ENCODE measurements around the gene FBXL17. TPM values are rescaled to one million over a fixed set of nuclear protein-coding genes. Genes with fewer than 3 reads are reported as not detected.

Gene FBXL17
- total RNA-seq, 1 donor from 2014 or later: 7.0 TPM

- intact Hi-C loops (cut with micrococcal nuclease): no loop called here
- Mint-ChIP-seq H3K4me1 (ENCODE audit: low read depth) (peaks cover 13% of the 10 kb centered on the region), H3K27ac (no peak overlapping the region), H3K9me3 (no peaks in the 10 kb centered on the region), H3K4me3 (ENCODE audit: low read depth) (no peak overlapping the region), H3K27me3 (ENCODE audit: low read depth) (no peaks in the 10 kb centered on the region), H3K36me3 (ENCODE audit: low read depth) (no peaks in the 10 kb centered on the region)
- no peak for DNase-seq (ENCODE audit: low spot score)
Observed at GRCh38 chr5:108386345-108387061, 4.6 kb upstream of the FBXL17 start.

GRCh38 chr5:108384741-108385140, 2.8 kb upstream of the FBXL17 start:
- Mint-ChIP-seq H3K36me3 (ENCODE audit: low read depth) (no peaks in the 10 kb centered on the region), H3K4me3 (ENCODE audit: low read depth) (no peak overlapping the region), H3K4me1 (ENCODE audit: low read depth) (peaks cover 15% of the 10 kb centered on the region), H3K27me3 (ENCODE audit: low read depth) (no peaks in the 10 kb centered on the region), H3K9me3 (no peaks in the 10 kb centered on the region), H3K27ac (no peak overlapping the region)
- DNase-seq (ENCODE audit: low spot score): no peak
- intact Hi-C loops (cut with micrococcal nuclease): loop anchor here (5.0 kb wide), 3 partner anchors 363 to 1308 kb away; partner anchors contain the start of gene FER

- H3K4me3 Mint-ChIP-seq (ENCODE audit: low read depth): peak overlapping the region; percentile 80
- DNase-seq (ENCODE audit: low spot score): no peak
- peak overlapping the region; percentile 83 for H3K27ac Mint-ChIP-seq
- H3K27me3 Mint-ChIP-seq (ENCODE audit: low read depth): no peaks in the 10 kb centered on the region
- H3K9me3 Mint-ChIP-seq: no peaks in the 10 kb centered on the region
- intact Hi-C loops (cut with micrococcal nuclease): loop anchor here (5.0 kb wide), 3 partner anchors 364 to 1309 kb away; partner anchors contain the start of gene FER
- peaks cover 27% of the 10 kb centered on the region for H3K4me1 Mint-ChIP-seq (ENCODE audit: low read depth)
- H3K36me3 Mint-ChIP-seq (ENCODE audit: low read depth): peaks cover 6% of the 10 kb centered on the region
Observed at GRCh38 chr5:108382784-108383330, 959 bp upstream of the FBXL17 start.

- Mint-ChIP-seq H3K9me3 (peaks cover 2% of the 10 kb centered on the region), H3K4me3 (ENCODE audit: low read depth) (peak overlapping the region; percentile 72), H3K36me3 (ENCODE audit: low read depth) (peaks cover 14% of the 10 kb centered on the region), H3K27ac (peak overlapping the region; percentile 77), H3K4me1 (ENCODE audit: low read depth) (peaks cover 27% of the 10 kb centered on the region), H3K27me3 (ENCODE audit: low read depth) (no peaks in the 10 kb centered on the region)
- peak; percentile 77 for DNase-seq (ENCODE audit: low spot score)
- intact Hi-C loops (cut with micrococcal nuclease): loop anchor here (5.0 kb wide), 3 partner anchors 366 to 1311 kb away; partner anchors contain the start of gene FER
Observed at GRCh38 chr5:108381350-108381953, 446 bp downstream of the FBXL17 start.

- Mint-ChIP-seq H3K4me1 (ENCODE audit: low read depth) (peaks cover 27% of the 10 kb centered on the region), H3K36me3 (ENCODE audit: low read depth) (peaks cover 18% of the 10 kb centered on the region)
- peak; percentile 28 for DNase-seq (ENCODE audit: low spot score)
Observed at GRCh38 chr5:108380531-108381349, 1.2 kb downstream of the FBXL17 start.

GRCh38 chr5:108379722-108380530, 2.0 kb downstream of the FBXL17 start:
- peak overlapping the region; percentile 88 for H3K4me3 Mint-ChIP-seq (ENCODE audit: low read depth)
- no peak for DNase-seq (ENCODE audit: low spot score)

More at GRCh38 chr5:108380531-108381349, 1.2 kb downstream of the FBXL17 start:
- H3K27me3 Mint-ChIP-seq (ENCODE audit: low read depth): no peaks in the 10 kb centered on the region
- intact Hi-C loops (cut with micrococcal nuclease): loop anchor here (5.0 kb wide), 3 partner anchors 367 to 1312 kb away; partner anchors contain the start of gene FER
- H3K4me3 Mint-ChIP-seq (ENCODE audit: low read depth): peak overlapping the region; percentile 88
- peaks cover 8% of the 10 kb centered on the region for H3K9me3 Mint-ChIP-seq
- peak overlapping the region; percentile 94 for H3K27ac Mint-ChIP-seq

GRCh38 chr5:108375768-108376167, 6.1 kb downstream of the FBXL17 start:
- Mint-ChIP-seq H3K4me3 (ENCODE audit: low read depth) (no peak overlapping the region), H3K27ac (no peak overlapping the region), H3K36me3 (ENCODE audit: low read depth) (peaks cover 48% of the 10 kb centered on the region), H3K27me3 (ENCODE audit: low read depth) (no peaks in the 10 kb centered on the region), H3K9me3 (peaks cover 41% of the 10 kb centered on the region), H3K4me1 (ENCODE audit: low read depth) (peaks cover 15% of the 10 kb centered on the region)
- intact Hi-C loops (cut with micrococcal nuclease): no loop called here
- no peak for DNase-seq (ENCODE audit: low spot score)

More at GRCh38 chr5:108379722-108380530, 2.0 kb downstream of the FBXL17 start:
- Mint-ChIP-seq H3K27me3 (ENCODE audit: low read depth) (no peaks in the 10 kb centered on the region), H3K27ac (peak overlapping the region; percentile 94), H3K4me1 (ENCODE audit: low read depth) (peaks cover 27% of the 10 kb centered on the region), H3K9me3 (peaks cover 16% of the 10 kb centered on the region), H3K36me3 (ENCODE audit: low read depth) (peaks cover 26% of the 10 kb centered on the region)
- intact Hi-C loops (cut with micrococcal nuclease): loop anchor here (5.0 kb wide), 3 partner anchors 367 to 1312 kb away; partner anchors contain the start of gene FER

- intact Hi-C loops (cut with micrococcal nuclease): no loop called here
- no peak overlapping the region for H3K27ac Mint-ChIP-seq
- peaks cover 41% of the 10 kb centered on the region for H3K9me3 Mint-ChIP-seq
- DNase-seq (ENCODE audit: low spot score): no peak
- H3K36me3 Mint-ChIP-seq (ENCODE audit: low read depth): peaks cover 46% of the 10 kb centered on the region
- H3K4me3 Mint-ChIP-seq (ENCODE audit: low read depth): no peak overlapping the region
- H3K27me3 Mint-ChIP-seq (ENCODE audit: low read depth): no peaks in the 10 kb centered on the region
- peaks cover 3% of the 10 kb centered on the region for H3K4me1 Mint-ChIP-seq (ENCODE audit: low read depth)
Observed at GRCh38 chr5:108373426-108373825, 8.5 kb downstream of the FBXL17 start.

- no peak for DNase-seq (ENCODE audit: low spot score)
- Mint-ChIP-seq H3K4me1 (ENCODE audit: low read depth) (no peaks in the 10 kb centered on the region), H3K4me3 (ENCODE audit: low read depth) (no peak overlapping the region), H3K36me3 (ENCODE audit: low read depth) (peaks cover 40% of the 10 kb centered on the region), H3K27me3 (ENCODE audit: low read depth) (no peaks in the 10 kb centered on the region), H3K27ac (no peak overlapping the region), H3K9me3 (peaks cover 41% of the 10 kb centered on the region)
- intact Hi-C loops (cut with micrococcal nuclease): no loop called here
Observed at GRCh38 chr5:108372369-108372768, 9.5 kb downstream of the FBXL17 start.

GRCh38 chr5:108371263-108371662, 10.6 kb downstream of the FBXL17 start:
- Mint-ChIP-seq H3K36me3 (ENCODE audit: low read depth) (peaks cover 34% of the 10 kb centered on the region), H3K27me3 (ENCODE audit: low read depth) (no peaks in the 10 kb centered on the region), H3K9me3 (peaks cover 37% of the 10 kb centered on the region), H3K27ac (no peak overlapping the region), H3K4me3 (ENCODE audit: low read depth) (no peak overlapping the region), H3K4me1 (ENCODE audit: low read depth) (no peaks in the 10 kb centered on the region)
- intact Hi-C loops (cut with micrococcal nuclease): no loop called here
- DNase-seq (ENCODE audit: low spot score): no peak

- Mint-ChIP-seq H3K9me3 (peaks cover 17% of the 10 kb centered on the region), H3K36me3 (ENCODE audit: low read depth) (peaks cover 16% of the 10 kb centered on the region), H3K27me3 (ENCODE audit: low read depth) (no peaks in the 10 kb centered on the region), H3K27ac (no peak overlapping the region), H3K4me3 (ENCODE audit: low read depth) (no peak overlapping the region), H3K4me1 (ENCODE audit: low read depth) (no peaks in the 10 kb centered on the region)
- no peak for DNase-seq (ENCODE audit: low spot score)
- intact Hi-C loops (cut with micrococcal nuclease): no loop called here
Observed at GRCh38 chr5:108369167-108369566, 12.7 kb downstream of the FBXL17 start.
